Activated CD4-positive, alpha-beta T cell treated with anti-CD3 and anti-CD28 coated beads, Interleukin-2, Interleukin-6, amounts not matched to agents 100 ng/mL and 50 ng/mL, durations not matched to agents 16 hours and 8 hours (primary cell): ENCODE measurements around the gene MED15.
"Not testable (repeated sequence)": the region's sequence is repeated elsewhere in the genome, so short reads cannot be mapped to it uniquely, and the experiment has no call there.

Source experiments
- DNase-seq: peaks from one replicate; pipeline ENCODE4 v3.0.0-alpha.2; 2020

Gene MED15

DNA sequence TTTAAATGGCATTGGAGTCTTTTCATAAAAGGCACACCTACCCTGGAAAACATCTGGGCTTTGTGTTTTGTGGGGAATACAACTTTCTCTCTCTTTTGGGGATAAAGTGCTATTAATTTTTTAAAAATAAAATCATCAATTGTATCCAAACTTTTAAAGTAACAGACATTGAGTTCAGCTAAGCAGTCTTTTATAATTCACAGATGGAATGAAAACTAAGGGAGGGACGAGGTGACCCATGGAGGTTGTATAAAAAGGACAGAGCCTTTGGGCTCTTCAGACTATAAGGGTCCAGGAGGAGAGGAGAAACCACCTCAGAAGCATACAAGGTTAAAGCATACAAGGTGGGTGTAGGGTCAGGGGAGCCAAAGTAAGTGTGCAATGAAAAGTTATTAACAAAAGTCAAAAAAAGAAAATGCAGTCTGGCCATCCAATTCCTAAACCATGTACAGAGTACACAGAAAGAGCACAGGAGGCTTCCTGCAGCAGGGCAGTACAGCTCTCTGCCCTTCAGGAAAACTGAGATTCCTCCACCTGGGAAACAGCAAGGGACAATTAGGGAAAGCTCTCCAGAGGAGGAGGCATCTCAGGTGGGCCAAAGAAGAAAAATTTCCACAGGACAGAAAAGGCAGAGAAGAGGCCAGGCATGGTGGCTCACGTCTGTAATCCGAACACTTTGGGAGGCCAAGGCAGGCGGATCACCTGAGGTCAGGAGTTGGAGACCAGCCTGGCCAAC lies 22.3 kb upstream of the MED15 start:
- DNase-seq, result no peak

DNA sequence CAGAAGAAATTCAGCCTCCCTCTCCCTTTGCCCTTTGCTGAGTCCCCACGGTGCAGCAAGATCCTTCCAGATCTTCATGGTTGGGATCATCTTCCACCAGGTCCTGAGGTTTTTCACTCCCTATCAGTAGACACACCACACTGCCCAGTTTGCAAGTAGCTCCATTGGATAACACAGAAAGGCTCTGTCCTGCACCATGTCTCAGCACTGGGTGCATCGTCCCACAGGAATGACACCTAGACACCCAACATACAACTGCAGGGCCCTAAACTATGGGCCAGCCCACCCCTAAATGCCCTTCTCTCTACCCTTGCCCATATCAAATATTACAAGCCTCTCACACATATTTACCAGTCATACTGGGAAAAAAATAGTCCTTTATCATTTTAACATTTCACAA lies 21.2 kb upstream of the MED15 start:
- no peak for DNase-seq

DNA sequence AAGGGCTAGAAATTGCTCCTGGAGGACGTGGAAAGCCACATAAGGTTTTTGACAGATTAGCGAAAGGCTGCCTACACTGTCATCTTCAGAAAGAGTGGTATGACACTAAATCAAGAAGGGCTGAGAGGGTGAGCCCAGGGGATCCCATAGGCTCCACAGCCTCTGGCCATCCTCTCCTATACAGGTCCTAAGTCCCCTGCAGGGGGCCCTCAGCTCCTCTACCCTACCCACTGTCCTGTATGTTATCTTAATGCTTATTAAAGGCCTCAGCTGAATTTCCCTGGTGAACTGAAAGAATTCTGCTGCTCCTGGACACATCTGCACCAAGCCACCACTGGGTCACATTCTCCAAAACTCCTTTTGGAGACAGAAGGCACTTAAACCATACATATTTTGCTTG lies 19.7 kb upstream of the MED15 start:
- DNase-seq, result no peak

DNA sequence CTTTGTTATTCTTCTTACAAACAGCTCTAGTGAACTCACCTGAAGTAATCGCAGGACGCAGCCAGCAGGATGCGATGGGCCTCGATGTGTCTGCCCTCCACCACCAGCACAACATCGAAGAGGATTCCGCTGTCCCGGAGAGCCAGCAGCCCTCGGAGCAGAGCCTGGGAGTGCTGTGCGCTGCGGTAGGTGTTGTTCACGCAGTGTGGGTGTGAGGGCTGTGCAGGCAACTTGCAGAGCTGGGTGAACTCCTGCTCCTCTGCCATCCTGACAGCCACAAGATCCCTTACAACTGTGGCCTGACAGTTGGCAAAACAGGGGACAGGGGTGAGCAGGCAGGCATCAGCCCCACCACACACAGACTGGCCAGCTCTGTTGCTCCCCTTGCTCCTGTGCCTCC lies 18.5 kb upstream of the MED15 start:
- DNase-seq, result no peak

DNA sequence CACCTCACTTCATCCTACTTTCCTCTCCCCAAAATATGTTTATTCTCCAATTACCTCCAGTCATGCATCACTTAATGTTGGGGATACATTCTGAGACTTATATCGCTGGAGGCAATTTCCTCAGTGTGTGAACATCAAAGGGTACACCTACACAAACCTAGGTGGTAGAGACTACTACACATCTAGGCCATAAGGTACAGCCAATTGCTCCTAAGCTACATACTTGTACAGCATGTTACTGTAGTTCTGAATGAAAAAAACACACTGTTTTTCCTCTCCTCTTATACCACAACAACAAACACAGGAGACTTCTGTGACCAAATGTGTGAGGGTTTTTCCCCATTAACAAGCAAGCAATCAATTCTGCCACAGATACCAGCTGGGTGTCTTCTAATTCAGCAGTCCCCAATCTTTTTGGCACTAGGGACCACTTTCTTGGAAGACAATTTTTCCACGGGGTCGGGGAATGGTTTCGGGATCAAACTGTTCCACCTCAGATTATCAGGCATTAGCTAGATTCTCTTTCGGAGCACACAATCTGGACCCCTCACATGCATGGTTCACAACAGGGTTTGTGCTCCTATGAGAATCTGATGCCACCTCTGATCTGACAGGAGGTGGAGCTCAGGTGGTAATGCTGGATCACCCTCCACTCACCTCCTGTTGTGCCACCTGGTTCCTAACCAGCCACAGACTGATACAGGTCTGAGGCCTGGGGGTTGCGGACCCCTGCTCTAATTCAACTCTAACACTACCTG lies 17.0 kb upstream of the MED15 start:
- DNase-seq, result no peak

DNA sequence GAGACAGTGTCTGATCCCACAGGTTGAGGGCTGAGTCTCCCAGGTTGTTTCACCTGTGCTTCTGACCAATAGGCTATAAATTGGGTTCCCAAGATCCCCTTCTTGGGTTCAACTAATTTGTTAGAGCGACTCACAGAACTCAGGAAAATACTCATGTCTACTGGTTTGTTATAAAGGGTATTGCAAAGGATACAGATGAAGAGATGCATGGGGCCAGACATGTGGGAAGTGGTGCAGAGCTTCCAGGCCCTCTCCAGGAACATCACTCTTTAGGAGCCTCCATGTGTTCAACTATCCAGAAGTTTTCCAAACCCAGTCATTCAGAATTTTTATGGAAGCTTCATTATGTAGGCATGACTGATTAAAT lies 16.5 kb upstream of the MED15 start:
- no peak for DNase-seq

DNA sequence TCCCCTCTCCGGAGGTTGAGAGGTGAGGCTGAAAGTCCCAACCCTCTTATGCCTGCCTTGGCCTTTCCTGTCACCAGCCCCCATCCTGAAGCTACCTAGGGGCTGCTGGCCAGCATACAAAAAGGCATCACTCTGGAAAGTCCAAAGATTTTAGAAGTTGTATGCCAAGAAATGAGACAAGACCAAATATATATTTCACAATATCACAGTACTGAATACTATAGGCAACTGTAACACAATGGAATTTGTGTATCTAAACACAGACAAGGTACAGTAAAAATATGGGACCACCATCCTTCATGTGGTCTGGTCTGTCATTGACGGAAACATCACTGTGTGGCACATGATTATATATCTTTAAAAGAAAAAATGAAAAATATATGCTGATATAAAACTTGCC lies 16.1 kb upstream of the MED15 start:
- DNase-seq, result no peak

DNA sequence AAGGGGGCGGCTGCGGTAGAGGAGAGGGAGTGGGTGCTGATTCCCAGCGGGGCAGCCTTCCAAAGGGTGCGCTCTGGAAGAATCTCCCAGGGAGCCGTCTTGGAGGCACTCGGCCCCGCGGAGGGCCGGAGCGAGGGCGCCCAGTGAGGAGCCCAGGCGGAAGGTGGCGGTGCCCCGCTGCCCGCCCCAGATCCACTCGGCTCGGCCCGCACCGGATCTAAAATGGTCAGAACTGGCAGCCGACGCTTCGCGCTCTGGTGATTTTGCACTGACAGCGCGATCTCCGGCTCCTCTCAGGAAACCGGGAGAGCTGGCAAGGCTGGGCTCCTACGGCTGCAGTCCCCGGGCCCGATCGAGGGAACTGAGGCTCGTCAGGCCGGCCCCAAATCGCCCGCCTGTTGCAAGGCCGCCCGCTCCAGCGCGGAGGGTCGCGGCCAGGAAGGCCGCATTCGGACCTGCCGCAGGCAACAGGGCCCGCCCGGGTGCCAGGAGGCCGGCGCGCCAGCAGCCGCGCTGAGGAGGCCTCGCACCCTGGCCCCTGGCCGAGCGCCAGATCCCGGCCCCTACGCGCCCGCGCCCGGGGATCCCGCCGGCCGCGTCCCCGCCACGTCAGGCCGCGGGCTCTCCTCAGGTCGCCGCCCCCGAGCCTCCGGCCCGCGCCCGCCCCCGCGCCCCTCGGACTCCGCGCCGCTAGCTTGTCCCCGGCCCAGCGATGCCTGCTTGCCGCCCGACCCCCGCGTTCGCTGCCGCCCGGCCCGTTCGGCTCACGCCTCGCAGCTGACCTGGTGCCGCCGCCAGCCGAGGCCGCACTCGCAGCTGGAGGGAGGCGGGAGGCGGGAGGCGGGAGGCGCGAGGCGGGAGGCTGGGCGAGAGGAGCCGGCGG lies 12.2 kb upstream of the MED15 start, which contains the start of gene KLHL22:
KLHL22 (minus strand) TSS at position 818 of the 883 bp plus-strand sequence. CDS start 6,584 bp downstream, outside the sequence.
- peak; percentile 30 for DNase-seq

DNA sequence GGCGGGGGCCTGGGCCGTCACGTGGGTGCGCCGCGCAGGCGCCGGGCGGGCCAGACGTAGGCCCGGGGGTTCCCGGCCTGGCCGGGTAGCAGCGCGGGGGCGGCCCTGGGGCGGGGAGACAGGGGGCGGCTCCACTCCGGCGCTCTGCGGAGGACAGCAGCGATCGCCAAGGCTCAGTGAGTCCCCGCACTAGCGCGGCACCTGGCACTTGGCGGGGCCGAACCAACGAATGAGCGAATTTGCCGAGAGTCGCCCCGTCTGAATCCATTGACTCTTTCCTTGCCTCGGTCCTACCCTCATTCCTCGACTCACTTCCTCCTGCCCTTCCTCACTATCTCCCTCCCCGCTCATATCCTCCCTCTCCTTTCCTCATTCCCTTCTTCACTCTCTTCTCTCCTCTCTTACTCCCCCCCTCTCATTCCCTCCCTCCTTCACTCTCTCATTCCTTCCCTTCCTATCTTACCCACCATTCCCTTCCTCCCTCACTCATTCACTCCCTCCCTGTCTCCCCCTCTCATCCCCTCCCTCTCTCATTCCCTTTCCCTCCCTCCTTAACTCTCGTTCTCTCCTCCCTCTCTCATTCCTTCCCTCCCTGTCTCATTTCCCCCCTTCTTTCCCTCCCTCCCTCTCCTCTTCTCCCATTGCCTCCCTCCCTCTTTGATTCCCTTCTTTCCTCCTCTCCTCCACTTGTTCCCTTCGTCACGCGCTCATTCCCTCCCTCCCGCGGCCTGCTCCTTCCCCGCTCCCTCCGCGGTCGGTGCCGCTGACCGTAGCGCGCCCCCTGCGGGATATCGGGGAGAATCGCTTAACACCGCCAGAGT lies 11.3 kb upstream of the MED15 start:
- peak; percentile 94 for DNase-seq

DNA sequence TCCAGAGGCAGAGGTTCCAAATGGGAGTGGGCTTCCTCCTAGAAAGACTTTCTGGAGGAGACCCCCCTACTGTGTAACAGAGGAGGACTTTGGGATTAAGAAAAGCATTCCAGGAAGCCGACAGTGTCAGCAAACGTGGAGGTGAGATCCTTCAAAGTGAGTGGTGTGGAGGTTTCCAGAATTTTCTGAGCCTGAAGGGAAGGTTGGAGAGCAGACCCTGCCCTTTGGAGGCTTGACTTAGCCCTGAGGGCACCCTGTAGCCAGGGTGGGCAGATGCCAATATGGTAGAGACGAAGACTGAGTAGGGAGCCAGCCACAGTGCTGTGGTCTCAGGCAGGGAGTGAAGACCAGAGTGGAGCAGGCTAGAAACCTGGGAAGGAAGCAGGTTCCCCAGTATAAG lies 10.0 kb upstream of the MED15 start:
- DNase-seq, result no peak

DNA sequence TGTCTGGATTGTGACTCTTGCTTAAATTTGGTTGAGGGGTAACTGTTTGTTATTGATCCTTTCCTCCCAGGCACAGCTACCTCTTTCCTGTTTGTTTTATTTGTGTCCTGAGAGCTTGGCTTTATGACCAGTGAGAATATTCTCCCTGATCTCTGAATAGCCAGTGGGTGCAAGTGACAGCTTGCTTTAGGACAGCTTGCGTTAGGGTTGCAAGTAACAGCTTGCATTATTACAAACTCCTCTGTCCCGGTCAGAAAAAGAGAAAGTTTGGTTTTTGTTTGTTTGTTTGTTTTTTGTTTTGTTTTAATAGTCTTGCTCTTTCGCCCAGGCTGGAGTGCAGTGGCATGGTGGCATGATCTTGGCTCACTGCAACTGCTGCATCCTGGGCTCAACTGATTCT lies 8.5 kb upstream of the MED15 start:
- DNase-seq, result no peak

DNA sequence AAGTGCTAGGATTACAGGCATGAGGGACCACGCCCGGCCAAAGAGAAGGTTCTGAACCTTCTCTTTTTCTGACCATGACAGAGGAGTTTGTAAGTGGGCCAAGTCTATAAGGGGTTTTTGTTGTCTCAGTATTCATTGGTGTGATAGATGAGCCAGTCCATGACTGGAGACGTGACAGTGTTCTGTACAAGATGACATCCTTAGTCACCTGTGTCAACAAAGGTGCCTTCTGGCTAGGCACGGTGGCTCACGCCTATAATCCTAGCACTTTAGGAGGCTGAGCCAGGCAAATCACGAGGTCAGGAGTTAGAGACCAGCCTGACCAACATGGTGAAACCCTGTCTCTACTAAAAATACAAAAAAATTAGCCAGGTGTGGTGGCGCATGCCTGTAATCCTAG lies 7.6 kb upstream of the MED15 start:
- no peak for DNase-seq

DNA sequence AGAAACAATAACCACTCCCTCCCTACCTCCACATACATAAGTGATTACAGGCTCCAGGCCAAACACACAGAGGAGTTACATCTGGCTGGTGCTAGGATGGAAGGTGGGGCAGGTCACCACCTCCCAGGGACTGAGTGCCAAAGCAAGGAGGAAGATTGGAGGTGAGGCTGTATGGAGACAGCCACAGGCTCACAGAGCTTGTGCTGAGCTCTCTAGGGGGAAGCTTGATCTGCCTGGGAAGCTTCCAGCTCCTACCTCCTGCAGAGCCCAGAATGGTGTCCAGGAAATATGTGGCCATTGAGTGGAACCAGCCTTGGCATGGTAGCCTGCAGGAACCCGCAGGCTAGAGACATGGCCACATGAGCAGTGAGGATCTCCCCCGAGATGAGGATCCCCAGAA lies 3.6 kb upstream of the MED15 start:
- no peak for DNase-seq

DNA sequence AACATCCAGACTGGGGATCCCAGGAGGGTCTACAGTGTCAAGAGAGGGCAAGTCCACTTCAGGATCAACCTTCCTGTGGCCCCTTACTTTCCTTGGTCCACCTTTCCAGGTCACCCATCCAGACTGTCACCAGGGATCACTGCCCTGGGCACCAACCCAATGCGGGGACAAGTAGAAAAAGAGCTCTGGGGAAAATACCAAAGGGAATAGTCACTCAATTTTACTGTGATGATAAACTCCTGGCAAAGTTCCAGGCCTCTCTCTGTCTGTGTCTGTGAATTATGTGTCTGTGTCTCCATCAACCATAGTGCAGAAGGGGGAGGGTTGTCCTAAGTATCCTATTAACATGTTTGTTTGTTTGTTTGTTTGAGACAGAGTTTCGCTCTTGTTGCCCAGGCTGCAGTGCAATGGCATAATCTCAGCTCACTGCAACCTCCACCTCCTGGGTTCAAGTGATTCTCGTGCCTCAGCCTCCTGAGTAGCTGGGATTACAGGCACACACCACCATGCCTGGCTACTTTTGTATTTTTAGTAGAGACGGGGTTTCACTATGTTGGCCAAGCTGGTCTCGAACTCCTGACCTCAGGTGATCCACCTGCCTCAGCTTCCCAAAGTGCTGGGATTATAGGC lies 3.0 kb upstream of the MED15 start:
- DNase-seq, result not testable (repeated sequence)

DNA sequence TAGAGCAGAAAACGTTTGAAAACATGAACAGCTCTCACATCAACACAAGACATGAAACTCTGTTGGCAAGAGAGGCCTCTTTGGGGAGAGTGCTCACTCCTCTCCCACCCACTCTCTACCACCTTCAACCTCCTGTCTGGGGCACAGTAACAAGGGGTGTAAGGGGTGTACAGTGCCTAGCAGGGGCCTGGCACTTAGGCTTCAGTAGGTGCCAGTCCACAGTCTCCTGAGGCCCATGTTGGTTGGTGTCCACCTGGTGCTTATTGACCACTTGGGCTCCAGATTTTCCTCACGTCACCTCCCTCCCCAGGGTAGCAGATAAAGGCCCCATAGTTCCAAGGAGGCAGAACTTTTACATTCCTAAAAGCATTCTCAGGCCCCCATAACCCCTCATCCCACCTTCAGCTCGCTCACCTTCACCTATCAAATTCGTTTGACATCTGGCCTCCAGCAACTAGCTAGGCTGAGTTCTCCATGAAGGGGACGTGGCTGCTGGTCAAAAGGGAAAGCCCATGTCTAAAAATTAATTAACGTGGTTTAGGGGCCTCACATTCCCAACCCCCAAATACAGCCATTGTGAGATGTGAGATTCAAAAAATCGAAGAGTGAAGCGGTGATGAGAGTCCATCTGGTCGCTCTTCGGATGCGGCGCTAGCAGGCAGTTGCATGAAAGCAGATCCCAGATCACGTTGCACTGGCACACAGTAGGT lies 712 bp upstream of the MED15 start:
- DNase-seq, result no peak

DNA sequence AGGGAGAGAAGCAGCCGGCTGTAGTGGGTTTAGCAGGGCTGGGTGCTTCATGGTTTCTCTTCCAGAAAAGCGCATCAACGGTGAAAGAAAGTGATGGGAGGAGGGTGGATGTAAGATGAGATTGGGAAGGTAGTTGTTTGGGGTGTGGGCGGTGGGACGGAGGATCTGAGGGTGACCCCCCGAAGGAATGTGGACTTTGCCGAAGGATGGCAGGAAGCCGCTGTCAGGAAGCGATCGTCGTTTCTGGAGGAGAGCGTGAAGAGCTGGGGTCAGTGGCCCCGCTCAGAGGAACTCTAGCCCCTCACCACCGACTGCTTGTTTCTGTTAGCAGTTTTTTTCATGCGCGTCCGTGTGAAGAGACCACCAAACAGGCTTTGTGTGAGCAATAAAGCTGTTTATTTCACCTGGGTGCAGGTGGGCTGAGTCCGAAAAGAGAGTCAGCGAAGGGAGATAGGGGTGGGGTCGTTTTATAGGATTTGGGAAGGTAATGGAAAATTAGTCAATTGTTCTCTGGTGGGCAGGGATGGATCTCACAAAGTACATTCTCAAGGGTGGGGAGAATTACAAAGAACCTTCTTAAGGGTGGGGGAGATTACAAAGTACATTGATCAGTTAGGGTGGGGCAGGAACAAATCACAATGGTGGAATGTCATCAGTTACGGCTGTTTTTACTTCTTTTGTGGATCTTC lies 801 bp downstream of the MED15 start:
- DNase-seq, result not testable (repeated sequence)

DNA sequence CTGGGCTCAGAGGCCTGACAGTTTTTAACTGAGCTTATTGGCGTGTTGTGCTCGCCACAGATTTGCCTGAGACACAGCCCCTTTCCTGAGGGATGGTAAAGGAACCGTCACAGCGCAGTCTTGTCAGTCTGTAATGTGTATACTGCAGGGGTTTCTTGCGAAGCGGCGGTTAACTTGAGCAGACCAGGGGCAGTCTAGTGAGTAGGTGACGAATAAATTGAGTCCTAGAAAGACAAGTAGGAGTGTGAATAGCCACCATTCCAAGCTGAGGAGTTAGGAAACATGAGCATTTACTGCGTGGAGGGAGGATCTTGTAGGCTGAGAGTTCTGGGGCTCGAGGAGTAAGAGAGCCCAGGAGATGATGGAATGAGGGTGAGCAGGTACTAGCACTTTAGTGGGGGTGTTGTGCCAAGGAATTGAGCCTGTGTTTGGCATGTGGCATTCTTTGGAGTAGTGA lies 1.4 kb downstream of the MED15 start:
- no peak for DNase-seq

DNA sequence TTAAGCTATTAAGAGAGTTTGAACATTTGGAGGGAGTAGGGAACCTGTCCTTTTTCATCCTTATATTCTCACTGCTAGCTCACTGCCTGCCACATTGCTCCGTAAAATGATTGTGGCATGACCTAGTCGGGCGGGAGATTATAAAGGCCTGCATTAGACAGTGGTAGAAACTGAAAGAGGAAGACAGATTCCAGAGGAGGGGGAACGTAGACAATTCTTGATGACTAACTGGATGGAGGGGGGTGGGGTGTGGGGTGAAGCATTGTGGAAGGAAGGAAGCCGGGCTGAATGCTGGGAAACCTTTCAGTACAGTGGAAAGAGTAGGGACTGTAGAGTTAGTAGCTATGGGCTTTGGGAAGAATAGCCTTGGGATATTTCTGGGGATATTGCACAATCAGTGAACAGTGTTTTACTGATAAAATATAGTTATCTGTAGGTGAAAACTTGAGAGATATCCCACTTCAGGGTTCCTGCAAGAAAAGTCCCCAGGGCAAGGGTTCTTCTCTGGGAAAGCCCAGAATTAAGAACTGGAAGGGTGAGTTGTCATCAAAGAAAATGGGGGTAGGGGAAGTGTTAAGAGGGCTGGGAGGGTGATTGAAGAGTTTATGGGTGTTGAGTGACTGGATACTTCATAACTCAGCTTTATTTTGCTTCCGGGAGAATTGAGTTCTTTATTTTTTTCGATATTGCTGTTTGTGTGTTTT lies 2.1 kb downstream of the MED15 start:
- peak; percentile 66 for DNase-seq

DNA sequence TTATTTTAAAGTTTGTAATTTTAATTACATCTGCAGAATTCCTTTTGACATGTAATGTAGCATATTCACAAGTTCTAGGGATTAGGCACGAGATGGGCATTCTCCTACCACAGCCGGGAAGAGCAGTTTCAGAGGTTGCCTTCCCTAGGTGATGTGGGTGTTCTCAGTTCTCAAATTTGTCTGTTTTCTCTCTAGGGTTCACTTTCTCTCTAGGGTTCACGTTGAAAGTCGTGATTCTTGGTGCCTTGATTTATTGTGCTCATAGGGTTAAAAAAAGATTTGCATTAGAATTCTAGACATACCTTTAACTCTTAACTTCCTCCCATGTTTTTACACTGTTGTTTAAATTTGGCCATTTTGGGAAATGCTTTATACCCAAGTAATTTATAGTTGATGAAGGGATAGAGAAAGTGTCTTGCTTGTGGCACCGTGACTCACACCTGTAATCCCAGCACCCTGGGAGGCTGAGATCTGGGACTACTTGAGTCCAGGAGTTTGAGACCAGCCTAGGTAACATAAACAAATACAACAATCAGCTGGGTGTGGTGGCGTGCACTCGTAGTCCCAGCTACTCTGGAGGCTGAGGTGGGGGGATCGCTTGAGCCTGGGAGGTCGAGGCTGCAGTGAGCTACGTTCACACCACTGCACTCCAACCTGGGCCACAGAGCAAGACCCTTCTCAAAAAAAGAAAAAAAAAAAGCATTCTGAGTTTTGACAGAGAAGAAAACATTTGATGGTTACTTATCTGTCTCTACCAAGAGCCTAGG lies 3.6 kb downstream of the MED15 start:
- no peak for DNase-seq
